ENCODE data around the gene KRTAP12-1.

DNA sequence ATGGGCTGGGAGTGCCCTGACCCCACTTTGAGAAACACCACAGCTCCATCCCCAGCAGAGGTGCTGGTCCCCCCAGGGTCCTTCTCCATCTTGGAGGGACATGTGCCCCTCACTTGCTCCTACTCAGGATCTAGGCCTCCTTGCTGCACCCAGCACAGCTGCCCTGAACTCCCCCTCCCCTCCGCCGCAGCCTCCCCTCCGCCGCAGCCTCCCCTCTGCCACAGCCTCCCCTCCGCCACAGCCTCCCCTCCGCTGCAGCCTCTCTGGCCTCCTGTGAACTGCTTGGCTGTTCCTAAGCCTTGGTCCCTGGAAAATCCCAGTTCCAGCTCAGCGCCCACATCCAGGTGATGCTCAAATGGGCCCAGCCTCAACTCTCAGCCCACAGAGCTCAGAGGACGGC lies 45.4 kb upstream of the KRTAP12-1 start:
- TF ChIP-seq, protein P1, sequence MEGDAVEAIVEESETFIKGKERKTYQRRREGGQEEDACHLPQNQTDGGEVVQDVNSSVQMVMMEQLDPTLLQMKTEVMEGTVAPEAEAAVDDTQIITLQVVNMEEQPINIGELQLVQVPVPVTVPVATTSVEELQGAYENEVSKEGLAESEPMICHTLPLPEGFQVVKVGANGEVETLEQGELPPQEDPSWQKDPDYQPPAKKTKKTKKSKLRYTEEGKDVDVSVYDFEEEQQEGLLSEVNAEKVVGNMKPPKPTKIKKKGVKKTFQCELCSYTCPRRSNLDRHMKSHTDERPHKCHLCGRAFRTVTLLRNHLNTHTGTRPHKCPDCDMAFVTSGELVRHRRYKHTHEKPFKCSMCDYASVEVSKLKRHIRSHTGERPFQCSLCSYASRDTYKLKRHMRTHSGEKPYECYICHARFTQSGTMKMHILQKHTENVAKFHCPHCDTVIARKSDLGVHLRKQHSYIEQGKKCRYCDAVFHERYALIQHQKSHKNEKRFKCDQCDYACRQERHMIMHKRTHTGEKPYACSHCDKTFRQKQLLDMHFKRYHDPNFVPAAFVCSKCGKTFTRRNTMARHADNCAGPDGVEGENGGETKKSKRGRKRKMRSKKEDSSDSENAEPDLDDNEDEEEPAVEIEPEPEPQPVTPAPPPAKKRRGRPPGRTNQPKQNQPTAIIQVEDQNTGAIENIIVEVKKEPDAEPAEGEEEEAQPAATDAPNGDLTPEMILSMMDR (IDR thresholded peaks at IDR 0.05): no peak
- no peak for TF ChIP-seq SIN3A (IDR thresholded peaks at IDR 0.05; ENCODE audit: borderline replicate concordance, insufficient read depth, low read depth, low read length)
- TF ChIP-seq, protein P2, sequence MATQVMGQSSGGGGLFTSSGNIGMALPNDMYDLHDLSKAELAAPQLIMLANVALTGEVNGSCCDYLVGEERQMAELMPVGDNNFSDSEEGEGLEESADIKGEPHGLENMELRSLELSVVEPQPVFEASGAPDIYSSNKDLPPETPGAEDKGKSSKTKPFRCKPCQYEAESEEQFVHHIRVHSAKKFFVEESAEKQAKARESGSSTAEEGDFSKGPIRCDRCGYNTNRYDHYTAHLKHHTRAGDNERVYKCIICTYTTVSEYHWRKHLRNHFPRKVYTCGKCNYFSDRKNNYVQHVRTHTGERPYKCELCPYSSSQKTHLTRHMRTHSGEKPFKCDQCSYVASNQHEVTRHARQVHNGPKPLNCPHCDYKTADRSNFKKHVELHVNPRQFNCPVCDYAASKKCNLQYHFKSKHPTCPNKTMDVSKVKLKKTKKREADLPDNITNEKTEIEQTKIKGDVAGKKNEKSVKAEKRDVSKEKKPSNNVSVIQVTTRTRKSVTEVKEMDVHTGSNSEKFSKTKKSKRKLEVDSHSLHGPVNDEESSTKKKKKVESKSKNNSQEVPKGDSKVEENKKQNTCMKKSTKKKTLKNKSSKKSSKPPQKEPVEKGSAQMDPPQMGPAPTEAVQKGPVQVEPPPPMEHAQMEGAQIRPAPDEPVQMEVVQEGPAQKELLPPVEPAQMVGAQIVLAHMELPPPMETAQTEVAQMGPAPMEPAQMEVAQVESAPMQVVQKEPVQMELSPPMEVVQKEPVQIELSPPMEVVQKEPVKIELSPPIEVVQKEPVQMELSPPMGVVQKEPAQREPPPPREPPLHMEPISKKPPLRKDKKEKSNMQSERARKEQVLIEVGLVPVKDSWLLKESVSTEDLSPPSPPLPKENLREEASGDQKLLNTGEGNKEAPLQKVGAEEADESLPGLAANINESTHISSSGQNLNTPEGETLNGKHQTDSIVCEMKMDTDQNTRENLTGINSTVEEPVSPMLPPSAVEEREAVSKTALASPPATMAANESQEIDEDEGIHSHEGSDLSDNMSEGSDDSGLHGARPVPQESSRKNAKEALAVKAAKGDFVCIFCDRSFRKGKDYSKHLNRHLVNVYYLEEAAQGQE (IDR thresholded peaks at IDR 0.05; ENCODE audit: insufficient read depth in 1 of 2, low read depth in 2 of 2, low read length in 1 of 2): no peak
- TF ChIP-seq POLR2AphosphoS5 (IDR thresholded peaks at IDR 0.05; ENCODE audit: low read depth, low read length): no peak
